Trophoblast cell (in vitro differentiated cells and primary cell): Measurements from ENCODE around the gene LDB3.

Experiments used
- DNase-seq, 2 donors: peaks; one replicate each; pipeline ENCODE4 v3.0.0-alpha.2; 2016
- H2AFZ ChIP-seq: 2 replicates; pipeline ENCODE4 v1.6.1; 2013; ENCODE audit warnings: low read length, moderate library complexity, mild to moderate bottlenecking; ENCODE audit not compliant: insufficient read depth, poor library complexity
- H2AK5ac ChIP-seq: 2 replicates; pipeline ENCODE4 v1.6.1; 2013; ENCODE audit warnings: mild to moderate bottlenecking, low read length
- H2BK120ac ChIP-seq: 2 replicates; pipeline ENCODE4 v1.6.1; 2013; ENCODE audit warnings: low read length, mild to moderate bottlenecking, moderate library complexity; ENCODE audit not compliant: insufficient read depth, poor library complexity
- H2BK12ac ChIP-seq: 2 replicates; pipeline ENCODE4 v1.6.1; 2013; ENCODE audit warnings: mild to moderate bottlenecking, low read length, moderate library complexity
- H2BK5ac ChIP-seq: 2 replicates; pipeline ENCODE4 v1.6.1; 2013; ENCODE audit warnings: low read length, low read depth, moderate library complexity, mild to moderate bottlenecking; ENCODE audit not compliant: poor library complexity
- H3K14ac ChIP-seq: 2 replicates; pipeline ENCODE4 v1.6.1; 2013; ENCODE audit warnings: mild to moderate bottlenecking, low read length
- H3K18ac ChIP-seq: 2 replicates; pipeline ENCODE4 v1.6.1; 2013; ENCODE audit warnings: mild to moderate bottlenecking, low read length
- H3K23ac ChIP-seq: 2 replicates; pipeline ENCODE4 v1.6.1; 2013; ENCODE audit warnings: low read length
- H3K27ac ChIP-seq: 2 replicates; pipeline ENCODE4 v1.5.1; 2013; ENCODE audit warnings: low read depth, mild to moderate bottlenecking, inconsistent platforms, low read length, moderate library complexity
- H3K27me3 ChIP-seq: 2 replicates; pipeline ENCODE4 v1.6.1; 2013; ENCODE audit warnings: inconsistent platforms, mild to moderate bottlenecking, low read length, moderate library complexity; ENCODE audit not compliant: insufficient read depth
- H3K36me3 ChIP-seq, 2 experiments: 1 replicate in 1 of 2; 2 replicates in 1 of 2; pipeline ENCODE4 v1.6.1; 2013; ENCODE audit warnings: low read length in 2 of 2, mild to moderate bottlenecking in 2 of 2, moderate library complexity in 1 of 2; ENCODE audit not compliant: insufficient read depth in 2 of 2, control insufficient read depth in 1 of 2
- H3K4ac ChIP-seq: 2 replicates; pipeline ENCODE4 v1.6.1; 2013; ENCODE audit warnings: low read depth, mild to moderate bottlenecking, low read length, moderate library complexity
- H3K4me1 ChIP-seq, 2 experiments: 1 replicate in 1 of 2; 2 replicates in 1 of 2; pipeline ENCODE4 v1.6.1; 2013; ENCODE audit warnings: low read length in 2 of 2, mild to moderate bottlenecking in 2 of 2, moderate library complexity in 1 of 2; ENCODE audit not compliant: insufficient read depth in 2 of 2, control insufficient read depth in 1 of 2
- H3K4me2 ChIP-seq: 2 replicates; pipeline ENCODE4 v1.6.1; 2013; ENCODE audit warnings: inconsistent platforms, mild to moderate bottlenecking, low read length, moderate library complexity
- H3K4me3 ChIP-seq: 2 replicates; pipeline ENCODE4 v1.5.1; 2013; ENCODE audit warnings: mild to moderate bottlenecking, low read depth, low read length, inconsistent platforms
- H3K79me1 ChIP-seq: one replicate; pipeline ENCODE4 v1.6.1; 2013; ENCODE audit warnings: low read length
- H3K79me2 ChIP-seq: 2 replicates; pipeline ENCODE4 v1.6.1; 2013; ENCODE audit warnings: low read length, mild to moderate bottlenecking; ENCODE audit not compliant: control insufficient read depth, insufficient read depth, poor library complexity
- H3K9ac ChIP-seq: 2 replicates; pipeline ENCODE4 v1.6.1; 2013; ENCODE audit warnings: mild to moderate bottlenecking, low read length
- H3K9me3 ChIP-seq: 2 replicates; pipeline ENCODE4 v1.6.1; 2013; ENCODE audit warnings: low read depth, mild to moderate bottlenecking, control low read depth, inconsistent platforms, low read length; ENCODE audit not compliant: insufficient read depth
- H4K12ac ChIP-seq: 2 replicates; pipeline ENCODE4 v1.6.1; 2013; ENCODE audit warnings: low read depth, mild to moderate bottlenecking, low read length, moderate library complexity
- H4K8ac ChIP-seq: 2 replicates; pipeline ENCODE4 v1.6.1; 2013; ENCODE audit warnings: low read depth, mild to moderate bottlenecking, low read length, moderate library complexity
- H4K91ac ChIP-seq: one replicate; pipeline ENCODE4 v1.6.1; 2013; ENCODE audit warnings: low read depth, mild to moderate bottlenecking, low read length, moderate library complexity
- WGBS: extraction: QIAGEN DNeasy Blood & Tissue Kit; methylation state at CpG from one replicate; pipeline ENCODE4 v1.1.7; 2013; ENCODE audit warnings: missing lambda C conversion rate; ENCODE audit not compliant: insufficient read length, insufficient coverage; ENCODE audit errors: extremely low coverage; 5-methylcytosine and 5-hydroxymethylcytosine counted together

The LDB3 gene

DNA sequence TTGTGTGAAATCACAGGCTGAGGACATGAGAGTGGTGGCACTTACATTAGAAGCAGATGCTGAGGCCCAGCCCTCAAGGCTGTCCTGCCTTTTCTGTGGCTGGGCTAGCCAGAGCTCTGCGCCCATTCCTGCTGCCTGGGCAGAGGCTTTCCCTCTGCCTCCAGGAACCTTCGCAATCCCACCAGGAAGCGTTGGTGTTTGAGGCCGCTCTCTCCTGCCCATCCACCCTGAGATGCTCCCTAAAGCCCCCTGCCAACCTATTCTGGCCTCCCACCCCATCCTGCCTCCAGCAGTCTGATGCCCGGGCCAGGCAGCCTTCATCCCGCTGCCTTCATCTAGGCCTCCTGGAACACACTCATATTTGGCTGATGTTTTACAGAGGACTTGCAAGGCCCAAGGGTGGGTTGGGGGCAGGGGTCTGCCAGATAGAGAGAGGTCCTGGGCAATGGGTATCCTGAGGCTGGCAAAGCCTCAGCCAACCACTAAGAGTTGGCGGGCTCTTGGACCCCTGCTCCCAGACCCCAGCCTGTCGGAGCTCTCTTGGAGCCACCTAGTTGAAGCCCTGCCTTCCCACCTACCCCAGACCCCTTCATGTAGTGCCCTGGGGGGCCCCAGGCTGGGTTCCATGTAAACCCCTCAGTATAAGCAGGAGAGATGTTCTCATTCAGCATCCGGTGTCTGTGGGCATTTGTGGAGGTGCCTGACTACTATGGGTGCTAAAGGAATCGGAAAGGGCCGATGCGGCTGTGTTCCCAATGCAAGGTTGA lies 32.7 kb downstream of the LDB3 start:
- Histone ChIP-seq H3K4me1 (no peaks in the 10 kb centered on the region), H2BK5ac (no peak overlapping the region), H2BK120ac (no peak overlapping the region), H3K14ac (no peak overlapping the region), H4K12ac (no peak overlapping the region), H3K23ac (no peak overlapping the region), H3K36me3 (no peaks in the 10 kb centered on the region), H2AFZ (no peak overlapping the region), H3K9ac (no peak overlapping the region), H2BK12ac (no peak overlapping the region), H3K27ac (no peak overlapping the region), H4K91ac (no peak overlapping the region), H3K27me3 (no peaks in the 10 kb centered on the region), H2AK5ac (no peak overlapping the region), H3K18ac (no peak overlapping the region), H3K9me3 (peaks cover 4% of the 10 kb centered on the region), H3K4me3 (no peak overlapping the region), H3K4ac (no peak overlapping the region), H3K79me1 (no peaks in the 10 kb centered on the region), H3K4me2 (no peak overlapping the region), H4K8ac (no peak overlapping the region), H3K79me2 (no peaks in the 10 kb centered on the region)
- no CpG with 5 or more reads among the region's 12 CpGs for WGBS
- no peak for DNase-seq

DNA sequence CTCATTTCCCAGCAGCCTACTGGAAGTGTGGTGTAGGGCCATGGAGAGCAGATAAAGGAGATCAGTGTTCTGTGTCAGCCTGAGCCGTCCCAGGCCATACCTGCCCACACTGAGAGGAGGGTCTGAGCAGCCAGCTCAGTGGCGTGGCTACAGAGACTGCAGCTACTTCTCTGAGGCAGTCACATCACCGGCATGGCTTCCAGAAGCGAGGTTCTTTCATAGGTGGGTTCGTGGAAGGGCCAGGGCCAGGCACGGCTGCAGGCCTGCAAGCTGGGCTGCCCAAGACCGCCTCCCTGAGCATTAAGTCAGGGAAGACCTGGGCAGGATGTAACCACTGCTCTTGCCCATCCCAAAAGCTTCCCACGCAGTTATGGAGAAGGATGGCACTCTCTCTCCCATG lies 34.9 kb downstream of the LDB3 start:
- Histone ChIP-seq H3K14ac (no peak overlapping the region), H2AK5ac (no peak overlapping the region), H4K12ac (no peak overlapping the region), H3K9ac (no peak overlapping the region), H3K79me2 (no peaks in the 10 kb centered on the region), H3K4ac (no peak overlapping the region), H3K27ac (no peak overlapping the region), H3K23ac (no peak overlapping the region), H3K36me3 (no peaks in the 10 kb centered on the region), H2BK120ac (no peak overlapping the region), H3K4me2 (no peak overlapping the region), H4K91ac (no peak overlapping the region), H3K79me1 (no peaks in the 10 kb centered on the region), H3K27me3 (no peaks in the 10 kb centered on the region), H2BK5ac (no peak overlapping the region), H2BK12ac (no peak overlapping the region), H4K8ac (no peak overlapping the region), H3K9me3 (peaks cover 4% of the 10 kb centered on the region), H2AFZ (no peak overlapping the region), H3K18ac (no peak overlapping the region), H3K4me3 (no peak overlapping the region), H3K4me1 (no peaks in the 10 kb centered on the region)
- WGBS: no CpG with 5 or more reads among the region's 8 CpGs
- DNase-seq: no peak

DNA sequence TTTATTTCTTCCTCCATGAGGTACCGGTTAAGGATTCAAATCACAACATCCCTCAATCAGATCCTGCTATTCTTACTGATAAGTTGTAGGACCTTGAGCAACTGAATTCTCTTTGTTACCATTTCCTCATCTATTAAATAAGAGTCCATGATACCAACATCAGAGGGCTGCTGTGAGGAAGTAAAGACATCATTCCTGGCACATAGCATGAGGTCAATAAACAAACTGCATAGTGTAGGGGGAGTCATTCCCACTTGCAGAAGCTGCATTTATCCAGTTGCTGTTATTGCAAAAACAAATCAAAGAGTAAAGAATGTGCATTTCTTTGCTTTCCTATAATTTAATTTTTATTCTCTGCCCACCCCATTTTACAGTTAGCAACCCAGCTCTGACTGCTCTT lies 36.8 kb downstream of the LDB3 start:
- Histone ChIP-seq H3K14ac (no peak overlapping the region), H3K18ac (no peak overlapping the region)

DNA sequence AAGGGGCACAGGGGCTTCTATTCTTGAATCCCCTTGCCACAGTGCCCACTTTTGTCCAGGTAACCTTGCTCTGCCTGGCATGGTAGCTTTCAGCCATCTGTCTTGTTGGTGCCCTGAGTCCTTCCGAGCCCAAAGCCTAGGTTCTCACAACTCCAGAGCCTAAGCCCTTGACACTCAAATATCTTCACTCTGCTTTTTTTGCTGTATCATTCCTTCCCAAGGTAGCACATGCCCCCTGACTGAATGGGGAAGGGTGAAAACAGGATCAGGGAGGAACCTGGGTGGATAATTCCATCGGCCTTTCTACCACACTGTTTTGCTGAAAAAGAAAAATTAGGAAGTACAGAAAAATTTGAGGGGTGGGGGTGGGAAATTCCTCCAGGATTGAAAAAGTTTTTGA lies 37.6 kb downstream of the LDB3 start:
- no peak overlapping the region for H4K12ac ChIP-seq
- no peak overlapping the region for H3K23ac ChIP-seq
- no peak overlapping the region for H3K4ac ChIP-seq
- DNase-seq: no peak
- peaks cover 3% of the 10 kb centered on the region for H3K79me2 ChIP-seq
- peaks cover 3 to 4% of the 10 kb centered on the region in 2 experiments for H3K4me1 ChIP-seq
- no peak overlapping the region for H3K14ac ChIP-seq
- H4K8ac ChIP-seq: no peak overlapping the region
- H2AFZ ChIP-seq: no peak overlapping the region
- no peak overlapping the region for H3K18ac ChIP-seq
- WGBS: no CpG with 5 or more reads among the region's 2 CpGs
- H3K79me1 ChIP-seq: peaks cover 4% of the 10 kb centered on the region
- no peak overlapping the region for H3K4me3 ChIP-seq
- no peak overlapping the region for H2BK12ac ChIP-seq
- H4K91ac ChIP-seq: no peak overlapping the region
- H3K4me2 ChIP-seq: no peak overlapping the region
- no peaks in the 10 kb centered on the region for H3K36me3 ChIP-seq
- no peaks in the 10 kb centered on the region for H3K27me3 ChIP-seq
- H2AK5ac ChIP-seq: no peak overlapping the region
- peaks cover 4% of the 10 kb centered on the region for H3K9me3 ChIP-seq
- no peak overlapping the region for H3K9ac ChIP-seq
- no peak overlapping the region for H3K27ac ChIP-seq
- no peak overlapping the region for H2BK5ac ChIP-seq
- H2BK120ac ChIP-seq: no peak overlapping the region

More for the DNA sequence above, 36.8 kb downstream of the LDB3 start:
- Histone ChIP-seq H3K9me3 (peaks cover 4% of the 10 kb centered on the region), H2BK5ac (no peak overlapping the region), H4K8ac (no peak overlapping the region), H2BK12ac (no peak overlapping the region), H3K4ac (no peak overlapping the region), H3K4me1 (no peaks in the 10 kb centered on the region), H3K4me3 (no peak overlapping the region), H4K91ac (no peak overlapping the region), H3K23ac (no peak overlapping the region), H2AK5ac (no peak overlapping the region), H3K79me2 (no peaks in the 10 kb centered on the region), H2BK120ac (no peak overlapping the region), H3K27ac (no peak overlapping the region), H3K36me3 (no peaks in the 10 kb centered on the region), H3K79me1 (no peaks in the 10 kb centered on the region), H3K9ac (no peak overlapping the region), H3K27me3 (no peaks in the 10 kb centered on the region), H3K4me2 (no peak overlapping the region), H4K12ac (no peak overlapping the region), H2AFZ (no peak overlapping the region)
- WGBS: no CpG with 5 or more reads among the region's 1 CpG
- no peak for DNase-seq
